H1 (cell line): ENCODE data around the gene FCRLB. TPM values are rescaled to one million over a fixed set of nuclear protein-coding genes. Genes with fewer than 3 reads are reported as not detected.

Experiments
- CTCF ChIA-PET: fragments of 300-600 bp; sonication (Branson Sonifier 250); formaldehyde crosslinking; loops from one replicate; lab custom pipeline; 2021; ENCODE audit not compliant: partially characterized antibody; lab: Charles Lee
- POLR2A ChIA-PET: fragments of 300-600 bp; sonication (Branson Sonifier 250); formaldehyde crosslinking; loops from one replicate; lab custom pipeline; 2021; ENCODE audit warnings: inconsistent platforms; ENCODE audit not compliant: partially characterized antibody; lab: Charles Lee
- DNase-seq, 2 experiments: peaks; one replicate each; pipeline versions ENCODE4 v3.0.0 to v3.0.0-alpha.2; 2010 to 2022; ENCODE audit warnings: low spot score in 2 of 2, low read depth in 1 of 2, mixed read lengths in 1 of 2
- FAIRE-seq: peaks from 2 replicates; lab custom pipeline; 2011; peaks lifted over from hg19 to GRCh38; lab: Jason Lieb, UNC
- H2AFZ ChIP-seq: 2 replicates; pipeline ENCODE4 v1.8.1; 2012; ENCODE audit warnings: low read length, inconsistent platforms
- H2AK5ac ChIP-seq: 2 replicates; pipeline ENCODE4 v1.6.1; 2013; ENCODE audit warnings: low read depth, low read length
- H2BK120ac ChIP-seq: replicated peaks from 2 replicates; pipeline ENCODE3; 2013; ENCODE audit warnings: low read depth, low read length, inconsistent platforms
- H2BK12ac ChIP-seq: 2 replicates; pipeline ENCODE4 v1.6.1; 2013; ENCODE audit warnings: low read depth, low read length
- H2BK15ac ChIP-seq: 2 replicates; pipeline ENCODE4 v1.6.1; 2013; ENCODE audit warnings: low read length
- H2BK20ac ChIP-seq: 2 replicates; pipeline ENCODE4 v1.6.1; 2013; ENCODE audit warnings: low read length
- H2BK5ac ChIP-seq: 2 replicates; pipeline ENCODE4 v1.6.1; 2013; ENCODE audit warnings: low read depth, low read length
- H3K14ac ChIP-seq: 2 replicates; pipeline ENCODE4 v1.6.1; 2013; ENCODE audit warnings: inconsistent platforms; ENCODE audit not compliant: insufficient read length
- H3K18ac ChIP-seq: 2 replicates; pipeline ENCODE4 v1.6.1; 2013; ENCODE audit warnings: low read length; ENCODE audit errors: extremely low read depth
- H3K23ac ChIP-seq: 2 replicates; pipeline ENCODE4 v1.6.1; 2013; ENCODE audit warnings: inconsistent platforms; ENCODE audit not compliant: insufficient read length
- H3K23me2 ChIP-seq: 2 replicates; pipeline ENCODE4 v1.6.1; 2013; ENCODE audit warnings: low read depth, low read length
- H3K27ac ChIP-seq: 2 replicates; pipeline ENCODE4 v1.6.1; 2011; ENCODE audit warnings: low read depth, low read length, inconsistent platforms
- H3K27me3 ChIP-seq, 4 experiments: replicated peaks in 1 of 4; 1 replicate in 1 of 4; 2 replicates in 3 of 4; pipeline versions ENCODE4 v1.6.1 to v1.8.1; 2011 to 2013; ENCODE audit warnings: low read length in 3 of 4, mild to moderate bottlenecking in 3 of 4, inconsistent platforms in 2 of 4, mixed read lengths in 2 of 4, moderate library complexity in 1 of 4; ENCODE audit not compliant: control insufficient read depth in 3 of 4, insufficient read depth in 3 of 4; ENCODE audit errors: extremely low read depth in 1 of 4
- H3K36me3 ChIP-seq, 4 experiments: 2 replicates each; pipeline versions ENCODE4 v1.6.1 to v1.8.1; 2011 to 2013; ENCODE audit warnings: mild to moderate bottlenecking in 4 of 4, low read length in 3 of 4, moderate library complexity in 2 of 4, control low read depth in 1 of 4, inconsistent platforms in 1 of 4; ENCODE audit not compliant: insufficient read depth in 4 of 4, control insufficient read depth in 2 of 4
- H3K4ac ChIP-seq: replicated peaks from 2 replicates; pipeline ENCODE3; 2013; ENCODE audit warnings: low read length, low read depth, mixed read lengths, inconsistent platforms; ENCODE audit not compliant: insufficient read length
- H3K4me1 ChIP-seq, 4 experiments: replicated peaks in 1 of 4; 1 replicate in 1 of 4; 2 replicates in 3 of 4; pipeline versions ENCODE4 v1.6.1 to v1.8.1; 2011 to 2013; ENCODE audit warnings: low read length in 3 of 4, inconsistent platforms in 2 of 4, mixed read lengths in 1 of 4; ENCODE audit not compliant: insufficient read depth in 4 of 4, control insufficient read depth in 3 of 4
- H3K4me2 ChIP-seq, 2 experiments: 2 replicates each; pipeline versions ENCODE4 v1.6.1 to v1.8.1; 2011 to 2013; ENCODE audit warnings: low read depth in 2 of 2, low read length in 2 of 2, control low read depth in 1 of 2, inconsistent platforms in 1 of 2, mild to moderate bottlenecking in 1 of 2; ENCODE audit not compliant: insufficient read depth in 1 of 2
- H3K4me3 ChIP-seq, 4 experiments: fragments of 200-600, 300-600 bp in 1 of 4; sonication (generic), shearing (Covaris generic), sonication (Bioruptor Twin) in 1 of 4; 2 replicates each; pipeline versions ENCODE4 v1.5.1 to v1.8.1; 2011 to 2016; ENCODE audit warnings: low read length in 4 of 4, low read depth in 3 of 4, control low read depth in 2 of 4, inconsistent platforms in 2 of 4, mild to moderate bottlenecking in 2 of 4, mixed read lengths in 1 of 4, moderate library complexity in 1 of 4; ENCODE audit not compliant: insufficient read depth in 2 of 4; ENCODE audit errors: extremely low read depth in 1 of 4
- H3K56ac ChIP-seq: replicated peaks from 2 replicates; pipeline ENCODE3; 2013; ENCODE audit warnings: low read depth, mild to moderate bottlenecking, mixed read lengths, low read length, inconsistent platforms; ENCODE audit not compliant: insufficient read length
- H3K79me1 ChIP-seq: 2 replicates; pipeline ENCODE4 v1.6.1; 2013; ENCODE audit warnings: low read depth, low read length, control low read depth
- H3K79me2 ChIP-seq, 2 experiments: 2 replicates each; pipeline versions ENCODE4 v1.6.1 to v1.8.1; 2012 to 2013; ENCODE audit warnings: low read length in 2 of 2, mild to moderate bottlenecking in 2 of 2, inconsistent platforms in 1 of 2; ENCODE audit not compliant: insufficient read depth in 2 of 2, control insufficient read depth in 1 of 2
- H3K9ac ChIP-seq, 4 experiments: replicated peaks in 1 of 4; 1 replicate in 1 of 4; 2 replicates in 3 of 4; pipeline versions ENCODE4 v1.6.1 to v1.8.1; 2011 to 2013; ENCODE audit warnings: low read depth in 3 of 4, low read length in 3 of 4, control low read depth in 2 of 4, mild to moderate bottlenecking in 2 of 4, moderate library complexity in 2 of 4, inconsistent platforms in 1 of 4; ENCODE audit errors: extremely low read depth in 1 of 4
- H3K9me3 ChIP-seq, 2 experiments: 2 replicates each; pipeline versions ENCODE4 v1.6.1 to v1.8.1; 2012 to 2013; ENCODE audit warnings: mild to moderate bottlenecking in 2 of 2, moderate library complexity in 2 of 2, control low read depth in 1 of 2, inconsistent platforms in 1 of 2, low read depth in 1 of 2, low read length in 1 of 2, mixed read lengths in 1 of 2; ENCODE audit not compliant: insufficient read depth in 2 of 2
- H4K20me1 ChIP-seq, 2 experiments: replicated peaks in 1 of 2; 2 replicates each; pipeline versions ENCODE3 to v1.8.1; 2011 to 2013; ENCODE audit warnings: inconsistent platforms in 2 of 2, low read length in 2 of 2, mild to moderate bottlenecking in 1 of 2; ENCODE audit not compliant: insufficient read depth in 2 of 2, control insufficient read depth in 1 of 2
- H4K5ac ChIP-seq: 2 replicates; pipeline ENCODE4 v1.6.1; 2013; ENCODE audit warnings: low read length, low read depth, mixed read lengths, inconsistent platforms; ENCODE audit not compliant: insufficient read length
- H4K8ac ChIP-seq: 2 replicates; pipeline ENCODE4 v1.8.0; 2013; ENCODE audit warnings: mild to moderate bottlenecking, moderate library complexity, low read length, inconsistent platforms; ENCODE audit not compliant: insufficient read depth; ENCODE audit errors: extremely low read depth
- H4K91ac ChIP-seq: replicated peaks from 2 replicates; pipeline ENCODE3; 2013; ENCODE audit warnings: low read length, mixed read lengths, inconsistent platforms; ENCODE audit not compliant: insufficient read length
- BACH1 ChIP-seq: IDR thresholded peaks from 2 replicates; pipeline ENCODE4 v1.6.1; 2012; ENCODE audit warnings: low read length, improper control_type of control experiment
- FOSL1 ChIP-seq: IDR thresholded peaks from 2 replicates; pipeline ENCODE4 v1.6.1; 2011; ENCODE audit warnings: mild to moderate bottlenecking, low read depth, low read length, moderate library complexity; ENCODE audit not compliant: insufficient read depth
- HDAC6 ChIP-seq: IDR thresholded peaks from one replicate; pipeline ENCODE4 v1.7.1; 2012; ENCODE audit warnings: low read depth, mild to moderate bottlenecking, inconsistent platforms, low read length, moderate library complexity
- RNF2 ChIP-seq: fragments of 200-900, 300-1000 bp; sonication (generic); IDR thresholded peaks from 2 replicates; pipeline ENCODE4 v1.7.1; 2016; ENCODE audit warnings: borderline replicate concordance, low read depth, mild to moderate bottlenecking, antibody characterized with exemption, low read length; ENCODE audit not compliant: poor library complexity, severe bottlenecking; ENCODE audit errors: missing control alignments
- TEAD4 ChIP-seq: IDR thresholded peaks from 2 replicates; pipeline ENCODE4 v1.6.1; 2012; ENCODE audit warnings: low read depth, low read length, inconsistent platforms, mixed read lengths
- WGBS, 2 experiments: shearing (Covaris generic) in 1 of 2; methylation state at CpG; one replicate each; pipeline versions ENCODE4 v1.1.6 to v1.1.7; 2013 to 2015; ENCODE audit warnings: low lambda C conversion rate in 2 of 2, mixed read lengths in 2 of 2, inconsistent platforms in 1 of 2, low coverage in 1 of 2, missing lambda C conversion rate in 1 of 2; ENCODE audit not compliant: insufficient replicate concordance in 2 of 2, insufficient coverage in 1 of 2, insufficient read length in 1 of 2; ENCODE audit errors: extremely low coverage in 1 of 2, missing lambda C conversion rate in 1 of 2; 5-methylcytosine and 5-hydroxymethylcytosine counted together
- polyA plus RNA-seq, 7 experiments: library from polyadenylated mRNA; depleted of rRNA in 3 of 7; stranded (reverse) in 5 of 7; unstranded in 2 of 7; fragments of >200 nt in 5 of 7; fragments of 200-250 nt in 2 of 7; gene quantifications; 1 replicate in 5 of 7; 2 replicates in 1 of 7; 4 replicates in 1 of 7; pipeline versions ENCODE4 v1.2.1 to v1.2.3, GENCODE V29; 2011 to 2013; ENCODE audit warnings: missing spikeins in 2 of 7, mixed read lengths in 2 of 7
- total RNA-seq: library from RNA; stranded (reverse); fragmentation: NEBNext Ultra II Directional; extraction: Animal tissue kit (Norgen Biotek cat#: 25700); gene quantifications from 2 replicates; pipeline ENCODE4 v1.2.1, GENCODE V29; 2021
- TF ChIP-seq, protein P1 (sequence below): IDR thresholded peaks from 2 replicates; pipeline ENCODE4 v1.6.1; 2012; ENCODE audit warnings: inconsistent platforms

Gene FCRLB
- total and polyA plus RNA-seq, 2 of the 8 experiments (the other 6 are each of a cell fraction or from before 2014, with no cell fraction given), result 0.14 to 0.24 TPM

DNA sequence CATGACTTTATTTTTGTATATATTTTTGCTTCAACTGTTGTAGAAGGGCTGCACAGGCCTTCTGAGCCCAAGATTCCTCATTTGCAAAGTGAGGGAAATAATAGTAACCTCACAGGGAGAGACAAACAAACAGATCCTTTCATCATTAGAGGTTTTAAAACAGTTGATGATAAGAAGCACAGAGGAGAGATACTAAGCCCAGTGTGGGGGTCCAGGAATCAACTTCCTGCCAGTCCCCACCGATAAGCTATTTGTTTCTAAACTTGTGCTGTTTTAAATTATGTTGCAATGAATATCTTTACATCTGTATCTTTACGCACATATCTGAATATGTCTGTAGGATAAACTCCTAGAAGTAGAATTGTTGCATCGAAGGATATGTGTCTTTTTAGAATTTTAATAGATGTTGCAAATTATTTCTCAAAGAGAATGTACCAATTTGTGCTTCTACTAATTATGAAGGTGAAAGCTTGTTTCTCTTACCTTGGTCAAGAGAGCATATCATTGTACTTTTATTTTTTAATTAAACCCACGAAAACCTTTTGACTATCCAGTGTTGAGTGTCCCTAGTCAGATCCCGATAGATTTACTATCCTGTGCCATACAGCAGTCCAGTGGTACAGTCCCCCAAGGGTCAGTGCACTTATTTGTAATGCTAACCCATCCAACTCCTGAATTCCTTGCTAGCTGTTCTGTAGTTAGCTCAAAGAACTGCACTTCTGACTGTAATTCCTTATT, 10.8 kb downstream of the FCRLB start:
- H3K27ac ChIP-seq, result no peak overlapping the region
- H2BK20ac ChIP-seq, result no peak overlapping the region
- no peak overlapping the region for H2AFZ ChIP-seq
- H4K20me1 ChIP-seq, result peaks cover 0 to 1% of the 10 kb centered on the region in 2 experiments
- no peak overlapping the region for H2BK120ac ChIP-seq
- H3K36me3 ChIP-seq, result no peaks in the 10 kb centered on the region
- no peaks in the 10 kb centered on the region for H3K9me3 ChIP-seq
- peaks cover 0 to 3% (median 0%) of the 10 kb centered on the region in 4 experiments; a peak in 2 of 7 replicates for H3K27me3 ChIP-seq
- no peaks in the 10 kb centered on the region for H3K79me1 ChIP-seq
- no peak overlapping the region for H4K5ac ChIP-seq
- H2BK12ac ChIP-seq, result no peak overlapping the region
- no peak overlapping the region for H3K4ac ChIP-seq
- ChIA-PET CTCF (interaction anchor here (1.1 to 10.3 kb wide), 3 partner anchors 9 to 246 kb away, joined by 3 to 69 read pairs (median 9); no protein-coding TSS in a partner anchor), POLR2A (no interaction called here)
- no peak overlapping the region for H4K91ac ChIP-seq
- H2BK15ac ChIP-seq, result no peak overlapping the region
- H2AK5ac ChIP-seq, result no peak overlapping the region
- 85% methylated on average over 5 of the region's 5 CpGs; no CpG with 5 or more reads in 1 of the 2 experiments for WGBS, 2 experiments
- H3K4me3 ChIP-seq, result no peak overlapping the region
- H3K9ac ChIP-seq, result no peak overlapping the region
- DNase-seq, result no peak
- H3K4me2 ChIP-seq, result no peak overlapping the region
- no peak overlapping the region for H3K56ac ChIP-seq
- H4K8ac ChIP-seq, result no peak overlapping the region
- no peaks in the 10 kb centered on the region for H3K79me2 ChIP-seq
- H3K18ac ChIP-seq, result no peak overlapping the region
- peaks cover 1 to 8% (median 4%) of the 10 kb centered on the region in 4 experiments; a peak in 4 of 7 replicates for H3K4me1 ChIP-seq
- H3K23ac ChIP-seq, result no peak overlapping the region
- FAIRE-seq, result no peak
- TF ChIP-seq, protein P1, sequence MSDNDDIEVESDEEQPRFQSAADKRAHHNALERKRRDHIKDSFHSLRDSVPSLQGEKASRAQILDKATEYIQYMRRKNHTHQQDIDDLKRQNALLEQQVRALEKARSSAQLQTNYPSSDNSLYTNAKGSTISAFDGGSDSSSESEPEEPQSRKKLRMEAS, result no peak
- no peak for TF ChIP-seq BACH1
- TF ChIP-seq RNF2, result no peak
- no peak for TF ChIP-seq TEAD4
- no peak for TF ChIP-seq HDAC6
- no peak for TF ChIP-seq FOSL1
- H2BK5ac ChIP-seq, result no peak overlapping the region
- H3K23me2 ChIP-seq, result no peaks in the 10 kb centered on the region; the same call in 1 of the 2 replicates
- no peak overlapping the region for H3K14ac ChIP-seq
